Occipital lobe (tissue), 2 donors: ENCODE results near the gene JMJD4. TPM values are rescaled to one million over a fixed set of nuclear protein-coding genes. Genes with fewer than 3 reads are reported as not detected.
A peak's percentile ranks its signal among the peaks of the same experiment; 100 is the strongest.

ENCODE experiments used
- DNase-seq: peaks from one replicate; lab custom pipeline; 2025; lab: John Stamatoyannopoulos, UW
- total RNA-seq: library from RNA; depleted of rRNA; stranded (reverse); fragments of >200 nt; gene quantifications from one replicate; pipeline ENCODE4 v1.2.3, GENCODE V29; 2014

JMJD4 gene
- total RNA-seq, 1 donor from 2014 or later: 17.2 TPM

GRCh38 chr1:227769047-227769935 lies 34.2 kb upstream of the JMJD4 start:
- DNase-seq: no peak

GRCh38 chr1:227768640-227769039 lies 33.5 kb upstream of the JMJD4 start:
- DNase-seq: no peak

- no peak for DNase-seq
Measured at GRCh38 chr1:227768125-227768439, 33.0 kb upstream of the JMJD4 start.

GRCh38 chr1:227767401-227768124 lies 32.5 kb upstream of the JMJD4 start:
- DNase-seq: no peak

- no peak for DNase-seq
Measured at GRCh38 chr1:227766653-227767277, 31.7 kb upstream of the JMJD4 start.

- DNase-seq: no peak
Measured at GRCh38 chr1:227766015-227766634, 31.0 kb upstream of the JMJD4 start.

GRCh38 chr1:227765261-227766014 lies 30.3 kb upstream of the JMJD4 start:
- DNase-seq: no peak

- no peak for DNase-seq
Measured at GRCh38 chr1:227764019-227764391, 28.9 kb upstream of the JMJD4 start.

- no peak for DNase-seq
Measured at GRCh38 chr1:227763246-227764018, 28.3 kb upstream of the JMJD4 start.

GRCh38 chr1:227762231-227762911 lies 27.3 kb upstream of the JMJD4 start:
- peak; percentile 81 for DNase-seq

- no peak for DNase-seq
Measured at GRCh38 chr1:227761621-227762230, 26.6 kb upstream of the JMJD4 start.

GRCh38 chr1:227760377-227760776 lies 25.3 kb upstream of the JMJD4 start:
- no peak for DNase-seq

GRCh38 chr1:227759341-227760300 lies 24.5 kb upstream of the JMJD4 start:
- peak; percentile 40 for DNase-seq

GRCh38 chr1:227758366-227758765 lies 23.3 kb upstream of the JMJD4 start:
- DNase-seq: peak; percentile 77

- no peak for DNase-seq
Measured at GRCh38 chr1:227757781-227758180, 22.7 kb upstream of the JMJD4 start.

GRCh38 chr1:227756172-227756959 lies 21.3 kb upstream of the JMJD4 start:
- DNase-seq: no peak

GRCh38 chr1:227754958-227755357 lies 19.9 kb upstream of the JMJD4 start:
- DNase-seq: no peak
